ENCODE data around the gene ANKUB1.

The ANKUB1 gene

DNA sequence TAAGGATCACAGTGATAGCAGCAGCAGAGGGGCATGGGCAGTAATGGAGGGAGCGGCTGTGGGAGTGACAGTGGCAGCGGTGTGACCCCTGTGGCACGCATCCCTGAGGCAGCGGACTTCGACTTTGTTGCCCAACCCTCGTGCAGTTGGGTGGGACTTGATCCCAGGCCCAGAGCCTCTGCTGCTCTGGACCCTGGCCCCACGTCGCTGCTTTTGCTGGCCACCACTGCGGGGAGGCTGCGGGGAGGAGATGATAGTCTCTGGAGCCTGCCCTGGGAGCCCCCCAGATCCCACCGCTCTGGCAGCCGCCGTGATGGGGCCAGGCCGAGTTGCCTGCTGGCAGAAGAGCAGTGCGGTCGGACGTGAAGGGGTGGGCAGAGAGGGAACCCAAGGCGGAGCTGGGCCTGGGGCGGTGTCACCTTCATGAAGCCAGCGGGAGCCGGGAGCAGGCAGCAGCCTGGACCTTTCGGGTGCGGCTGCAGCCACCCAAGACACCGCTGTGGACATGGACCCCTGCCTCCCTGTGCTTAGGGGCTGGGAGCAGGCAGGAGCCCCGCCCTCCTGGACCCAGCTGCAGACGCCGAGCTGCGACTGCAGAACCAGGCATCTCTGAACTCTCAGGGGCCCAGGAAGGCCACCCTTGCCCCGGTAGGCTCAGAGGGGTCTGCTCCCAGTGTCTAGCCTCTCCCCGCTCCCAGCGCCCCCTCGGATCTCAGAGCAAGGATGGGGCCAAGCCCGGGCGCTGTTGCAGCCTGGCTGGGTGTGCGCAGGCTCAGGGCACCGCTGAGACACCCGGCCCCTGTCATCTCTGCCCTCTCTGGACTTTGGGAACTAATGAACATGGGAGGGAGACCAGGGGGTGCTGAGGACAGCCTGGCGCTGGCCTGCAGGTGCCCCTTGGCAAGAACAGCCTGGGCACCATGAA lies 78.4 kb downstream of the ANKUB1 start:
- in situ Hi-C loops (cut with HindIII; ENCODE audit: low sequenced_read_pairs): no loop called here
